GM12872 (cell line): ENCODE results near the gene ZNF678.

Experiments used
- TF ChIP-seq, protein P1 (sequence below): IDR thresholded peaks from 3 replicates; pipeline ENCODE4 v1.5.1; 2011; ENCODE audit warnings: low read depth, mild to moderate bottlenecking, low read length, moderate library complexity; ENCODE audit not compliant: insufficient read depth

The ZNF678 gene

DNA sequence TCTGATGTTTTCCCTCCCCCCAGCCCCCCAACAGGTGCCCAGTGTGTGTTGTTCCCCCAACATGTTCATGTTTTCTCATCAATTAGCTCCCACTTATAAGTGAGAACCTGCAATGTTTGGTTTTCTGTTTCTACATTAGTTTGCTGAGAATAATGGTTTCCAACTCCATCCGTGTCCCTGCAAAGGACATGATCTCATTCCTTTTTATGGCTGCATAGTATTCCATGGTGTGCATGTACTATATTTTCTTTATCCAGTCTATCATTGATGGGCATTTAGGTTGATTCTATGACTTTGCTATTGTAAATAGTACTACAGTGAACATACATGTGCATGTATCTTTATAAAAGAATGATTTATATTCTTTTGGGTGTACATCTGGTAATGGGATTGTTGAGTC lies 24.6 kb downstream of the ZNF678 start:
- TF ChIP-seq, protein P1, sequence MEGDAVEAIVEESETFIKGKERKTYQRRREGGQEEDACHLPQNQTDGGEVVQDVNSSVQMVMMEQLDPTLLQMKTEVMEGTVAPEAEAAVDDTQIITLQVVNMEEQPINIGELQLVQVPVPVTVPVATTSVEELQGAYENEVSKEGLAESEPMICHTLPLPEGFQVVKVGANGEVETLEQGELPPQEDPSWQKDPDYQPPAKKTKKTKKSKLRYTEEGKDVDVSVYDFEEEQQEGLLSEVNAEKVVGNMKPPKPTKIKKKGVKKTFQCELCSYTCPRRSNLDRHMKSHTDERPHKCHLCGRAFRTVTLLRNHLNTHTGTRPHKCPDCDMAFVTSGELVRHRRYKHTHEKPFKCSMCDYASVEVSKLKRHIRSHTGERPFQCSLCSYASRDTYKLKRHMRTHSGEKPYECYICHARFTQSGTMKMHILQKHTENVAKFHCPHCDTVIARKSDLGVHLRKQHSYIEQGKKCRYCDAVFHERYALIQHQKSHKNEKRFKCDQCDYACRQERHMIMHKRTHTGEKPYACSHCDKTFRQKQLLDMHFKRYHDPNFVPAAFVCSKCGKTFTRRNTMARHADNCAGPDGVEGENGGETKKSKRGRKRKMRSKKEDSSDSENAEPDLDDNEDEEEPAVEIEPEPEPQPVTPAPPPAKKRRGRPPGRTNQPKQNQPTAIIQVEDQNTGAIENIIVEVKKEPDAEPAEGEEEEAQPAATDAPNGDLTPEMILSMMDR = no peak

DNA sequence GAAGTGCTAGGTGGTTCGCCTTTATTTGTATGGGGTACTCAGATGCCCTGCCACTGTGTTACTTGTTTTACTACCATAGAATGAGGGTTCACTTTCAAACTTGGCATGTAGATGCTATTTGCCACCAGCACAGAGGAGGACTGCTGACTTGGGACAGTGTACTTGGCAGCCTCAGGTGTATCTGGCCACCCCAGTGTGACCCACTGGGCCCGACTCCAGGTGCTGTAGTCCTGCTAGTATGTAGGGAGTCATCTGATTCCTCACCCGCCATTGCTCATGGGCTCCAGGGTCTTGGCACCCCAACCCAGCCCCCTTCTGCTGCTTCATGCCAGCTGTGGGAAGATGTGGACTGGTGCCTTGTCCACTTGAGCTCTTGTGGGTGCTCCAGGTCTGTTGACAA lies 40.0 kb downstream of the ZNF678 start:
- TF ChIP-seq, protein P1 = no peak

DNA sequence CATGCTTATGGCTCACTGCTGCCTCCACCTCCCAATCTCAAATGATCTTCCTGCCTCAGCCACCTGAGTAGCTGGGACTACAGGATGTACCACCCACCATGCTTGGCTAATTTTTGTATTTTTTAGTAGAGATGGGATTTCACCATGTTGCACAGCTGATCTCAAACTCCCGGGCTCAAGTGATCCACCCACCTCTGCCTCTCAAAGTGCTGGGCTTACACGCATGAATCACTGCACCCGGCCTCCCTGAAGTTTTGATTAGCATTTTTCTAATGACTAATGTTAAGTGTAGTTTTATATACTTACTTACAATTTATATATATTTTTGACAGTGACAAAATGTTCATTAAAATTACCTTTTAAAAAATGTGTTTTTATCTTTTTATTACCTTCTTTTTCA lies 41.1 kb downstream of the ZNF678 start:
- TF ChIP-seq, protein P1 = no peak

DNA sequence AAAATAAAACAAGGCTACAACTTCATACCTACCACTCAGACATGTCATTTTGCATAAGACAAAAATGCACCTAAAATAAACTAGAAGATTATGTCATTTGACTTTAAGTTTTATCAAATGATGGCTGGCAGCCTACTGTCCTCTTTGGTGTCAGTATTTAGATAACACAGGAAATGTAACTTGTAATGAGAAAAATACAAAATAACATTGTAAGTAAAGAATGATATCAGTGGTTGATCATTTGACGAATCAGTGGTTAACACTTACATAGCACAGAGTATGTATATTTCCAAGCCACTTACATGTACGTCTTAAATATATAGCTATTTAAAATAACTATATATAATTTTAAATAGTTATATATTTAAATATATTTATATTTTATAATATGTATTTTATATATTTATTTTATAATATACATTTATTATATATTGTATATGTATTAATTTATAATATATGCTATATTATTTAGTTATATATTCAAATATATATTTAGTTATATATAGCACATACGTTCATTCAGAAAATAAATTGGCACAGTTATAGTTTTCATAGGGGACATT lies 44.1 kb downstream of the ZNF678 start:
- TF ChIP-seq, protein P1 = no peak

DNA sequence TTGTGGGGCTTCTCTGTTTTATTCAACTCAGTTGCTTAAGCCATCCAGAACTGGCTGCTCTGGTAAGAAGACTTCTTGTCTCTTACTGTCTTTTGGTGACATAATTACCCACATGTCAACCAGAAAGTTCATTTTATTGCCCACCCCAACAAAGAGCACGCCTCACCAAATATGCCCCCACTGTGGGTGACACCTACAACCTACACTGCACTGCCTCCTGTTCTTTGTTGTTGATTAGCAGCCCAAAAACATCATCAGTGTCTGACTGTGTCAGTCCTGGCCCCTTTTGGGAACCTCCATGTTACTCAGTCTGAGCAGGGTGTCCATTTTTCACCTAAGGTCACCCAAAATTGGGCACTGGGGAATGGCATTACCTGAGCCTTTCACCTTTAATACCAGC lies 49.3 kb downstream of the ZNF678 start:
- TF ChIP-seq, protein P1 = no peak

DNA sequence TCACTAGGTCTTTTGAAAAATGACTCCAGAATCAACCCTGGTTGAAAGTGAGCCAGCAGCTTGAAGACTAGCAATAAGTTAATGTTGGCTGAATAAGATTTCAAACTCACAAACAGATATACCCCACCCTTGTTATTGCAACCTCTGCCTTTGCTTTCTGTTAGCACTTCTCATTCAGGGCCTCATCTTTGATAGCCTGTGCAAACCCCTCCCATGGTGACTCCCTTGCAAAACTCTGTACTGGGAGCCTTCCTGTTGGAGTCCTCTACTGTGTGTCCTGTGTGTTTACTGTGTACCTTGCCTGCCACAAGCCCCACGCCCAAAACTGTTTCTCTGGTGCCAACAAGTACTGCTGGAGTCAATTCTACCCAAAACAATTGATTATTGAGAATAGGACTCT lies 50.2 kb downstream of the ZNF678 start:
- TF ChIP-seq, protein P1 = no peak

DNA sequence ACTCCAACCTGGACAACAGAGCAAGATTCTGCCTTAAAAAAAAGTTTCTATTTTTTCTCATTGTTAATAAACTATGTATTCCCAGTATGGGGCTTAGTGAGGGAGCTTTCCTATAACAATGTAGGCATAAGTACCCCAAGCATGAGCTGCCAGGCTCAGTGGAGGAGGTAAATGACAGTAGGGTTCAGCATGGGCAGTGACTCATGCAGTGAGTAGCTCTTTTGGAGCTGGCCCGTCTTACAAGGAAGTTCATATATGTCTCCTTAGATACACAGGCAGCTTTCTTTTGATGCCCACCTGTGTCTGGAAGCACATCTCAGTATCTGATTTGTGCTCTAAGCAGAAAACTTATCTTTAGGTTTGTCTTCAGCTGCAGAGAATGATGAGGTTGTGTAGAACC lies 57.9 kb downstream of the ZNF678 start:
- TF ChIP-seq, protein P1 = no peak
